SK-N-SH treated with all-trans-retinoic acid at 6 μM for 48 hours (cell line): ENCODE data around the gene ZNF205.

Source experiments
- ATAC-seq: fragments of 200-7000 bp; cut with Tn5 transposase; 3 replicates; pipeline ENCODE4 v1.9.1; 2020; ENCODE audit warnings: mild to moderate bottlenecking, moderate library complexity
- ARNTL ChIP-seq: fragments of 450-650 bp; formaldehyde crosslinking; IDR thresholded peaks from 2 replicates; pipeline ENCODE4 v1.5.0; 2020; ENCODE audit warnings: low read depth, mild to moderate bottlenecking, moderate library complexity, borderline replicate concordance
- BACH2 ChIP-seq: fragments of 250-450 bp; sonication (Bioruptor Pico); IDR thresholded peaks from 2 replicates; pipeline ENCODE4 v1.9.0; 2021; ENCODE audit warnings: mild to moderate bottlenecking, borderline replicate concordance
- ESRRG ChIP-seq: fragments of 250-450 bp; sonication (Bioruptor Pico); IDR thresholded peaks from 2 replicates; pipeline ENCODE4 v1.6.1; 2021; ENCODE audit warnings: mild to moderate bottlenecking
- GLIS3 ChIP-seq: fragments of 250-450 bp; sonication (Bioruptor Pico); IDR thresholded peaks from 2 replicates; pipeline ENCODE4 v1.5.0; 2020; ENCODE audit warnings: mild to moderate bottlenecking, moderate library complexity
- ISL1 ChIP-seq: fragments of 250-450 bp; sonication (Bioruptor Pico); IDR thresholded peaks from 2 replicates; pipeline ENCODE4 v2.1.2; 2022; ENCODE audit warnings: mild to moderate bottlenecking, moderate library complexity
- OSR1 ChIP-seq: fragments of 250-450 bp; sonication (Bioruptor Pico); IDR thresholded peaks from 2 replicates; pipeline ENCODE4 v1.8.0; 2022; ENCODE audit warnings: moderate library complexity, mild to moderate bottlenecking, inconsistent platforms
- PPARA ChIP-seq: fragments of 250-450 bp; sonication (Bioruptor Pico); IDR thresholded peaks from 2 replicates; pipeline ENCODE4 v1.5.0; 2020; ENCODE audit warnings: mild to moderate bottlenecking, borderline replicate concordance
- SNAI2 ChIP-seq: fragments of 250-450 bp; sonication (Bioruptor Pico); IDR thresholded peaks from 2 replicates; pipeline ENCODE4 v1.5.0; 2020; ENCODE audit warnings: mild to moderate bottlenecking, moderate library complexity
- TCF4 ChIP-seq: fragments of 250-450 bp; sonication (Bioruptor Pico); IDR thresholded peaks from 2 replicates; pipeline ENCODE4 v1.8.0; 2021; ENCODE audit warnings: mild to moderate bottlenecking, moderate library complexity, borderline replicate concordance
- ZC3H10 ChIP-seq: fragments of 250-450 bp; sonication (Bioruptor Pico); IDR thresholded peaks from 2 replicates; pipeline ENCODE4 v1.5.1; 2021; ENCODE audit warnings: mild to moderate bottlenecking, moderate library complexity
- ZFP3 ChIP-seq: fragments of 250-450 bp; sonication (Bioruptor Pico); IDR thresholded peaks from 2 replicates; pipeline ENCODE4 v1.5.0; 2020; ENCODE audit warnings: mild to moderate bottlenecking, moderate library complexity
- ZFP30 ChIP-seq: fragments of 450-650 bp; formaldehyde crosslinking; IDR thresholded peaks from 2 replicates; pipeline ENCODE4 v1.5.0; 2022; ENCODE audit warnings: mild to moderate bottlenecking, moderate library complexity
- ZNF565 ChIP-seq: fragments of 450-650 bp; formaldehyde crosslinking; conservative IDR thresholded peaks from 2 replicates; pipeline ENCODE4 v1.5.0; 2020; ENCODE audit warnings: low read depth, mild to moderate bottlenecking, moderate library complexity
- ZNF70 ChIP-seq: fragments of 450-650 bp; formaldehyde crosslinking; IDR thresholded peaks from 2 replicates; pipeline ENCODE4 v1.5.0; 2020; ENCODE audit warnings: mild to moderate bottlenecking, moderate library complexity
- ZNF8 ChIP-seq: fragments of 450-650 bp; formaldehyde crosslinking; IDR thresholded peaks from 2 replicates; pipeline ENCODE4 v1.5.0; 2020; ENCODE audit warnings: mild to moderate bottlenecking, moderate library complexity
- TF ChIP-seq, protein P1 (sequence below): fragments of 250-450 bp; sonication (Bioruptor Pico); IDR thresholded peaks from 2 replicates; pipeline ENCODE4 v1.5.0; 2020; ENCODE audit warnings: mild to moderate bottlenecking, moderate library complexity
- TF ChIP-seq, protein P2 (sequence below): fragments of 250-450 bp; sonication (Bioruptor Pico); IDR thresholded peaks from 2 replicates; pipeline ENCODE4 v1.8.0; 2020; ENCODE audit warnings: mild to moderate bottlenecking, moderate library complexity, borderline replicate concordance
- TF ChIP-seq, protein P3 (sequence below): fragments of 250-450 bp; sonication (Bioruptor Pico); IDR thresholded peaks from 2 replicates; pipeline ENCODE4 v1.5.1; 2020; ENCODE audit warnings: low read depth, mild to moderate bottlenecking, moderate library complexity
- TF ChIP-seq, protein P4 (sequence below): fragments of 250-450 bp; sonication (Bioruptor Pico); IDR thresholded peaks from 2 replicates; pipeline ENCODE4 v1.8.0; 2021; ENCODE audit warnings: low read depth, mild to moderate bottlenecking, moderate library complexity, borderline replicate concordance

ZNF205 gene

DNA sequence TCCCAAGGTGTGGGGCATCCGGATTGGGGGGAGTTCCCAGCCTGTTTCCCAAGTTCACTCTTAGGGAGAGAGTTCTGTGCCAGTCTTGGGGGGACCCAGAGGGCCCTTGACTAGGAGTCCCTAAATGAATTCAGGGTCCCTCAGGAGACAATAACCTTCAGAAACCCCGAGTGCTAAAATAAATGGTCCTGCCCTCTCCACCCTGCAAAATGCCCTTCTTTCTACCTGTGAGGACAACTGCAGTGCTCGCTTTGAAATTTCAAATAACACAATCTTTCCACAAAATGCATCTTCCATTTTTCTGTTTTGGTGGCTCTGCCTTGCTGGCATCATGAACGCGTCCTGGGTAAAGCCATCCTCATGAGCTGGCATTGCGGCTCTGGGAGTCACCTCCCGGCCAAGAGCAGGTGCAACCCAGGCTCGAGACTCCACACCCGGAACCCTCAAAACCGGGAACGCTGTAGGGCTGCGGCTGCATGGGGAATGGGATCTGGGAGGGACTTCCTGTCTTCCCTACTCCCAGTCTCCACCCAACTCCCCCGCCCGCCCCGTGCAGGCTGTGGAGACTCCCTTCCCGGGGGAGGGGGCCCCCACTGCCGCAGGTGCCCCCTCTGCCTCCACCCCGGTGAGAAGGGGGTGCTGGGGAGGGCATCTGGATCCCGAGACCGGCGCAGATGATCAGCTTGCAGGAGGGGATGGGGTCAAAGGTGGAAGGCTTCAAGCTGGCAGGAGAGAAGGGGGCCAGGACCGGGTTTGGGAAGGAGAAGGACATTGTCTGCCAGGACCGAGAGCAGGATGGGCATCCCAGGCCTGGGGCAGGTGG, at the start of gene ZNF205:
ZNF205 (plus strand) TSS at position 529 of the 823 bp plus-strand sequence. CDS start 845 bp downstream, outside the sequence.
- TF ChIP-seq PPARA (CRISPR knock-in tag) (no peak), ISL1 (no peak), ESRRG (no peak), ZNF8 (no peak), BACH2 (CRISPR knock-in tag) (no peak), ZNF565 (CRISPR knock-in tag) (no peak), ZC3H10 (CRISPR knock-in tag) (no peak), OSR1 (CRISPR knock-in tag) (no peak), ZNF70 (CRISPR knock-in tag) (no peak), SNAI2 (CRISPR knock-in tag) (no peak), GLIS3 (CRISPR knock-in tag) (no peak)
- TF ChIP-seq, protein P1, sequence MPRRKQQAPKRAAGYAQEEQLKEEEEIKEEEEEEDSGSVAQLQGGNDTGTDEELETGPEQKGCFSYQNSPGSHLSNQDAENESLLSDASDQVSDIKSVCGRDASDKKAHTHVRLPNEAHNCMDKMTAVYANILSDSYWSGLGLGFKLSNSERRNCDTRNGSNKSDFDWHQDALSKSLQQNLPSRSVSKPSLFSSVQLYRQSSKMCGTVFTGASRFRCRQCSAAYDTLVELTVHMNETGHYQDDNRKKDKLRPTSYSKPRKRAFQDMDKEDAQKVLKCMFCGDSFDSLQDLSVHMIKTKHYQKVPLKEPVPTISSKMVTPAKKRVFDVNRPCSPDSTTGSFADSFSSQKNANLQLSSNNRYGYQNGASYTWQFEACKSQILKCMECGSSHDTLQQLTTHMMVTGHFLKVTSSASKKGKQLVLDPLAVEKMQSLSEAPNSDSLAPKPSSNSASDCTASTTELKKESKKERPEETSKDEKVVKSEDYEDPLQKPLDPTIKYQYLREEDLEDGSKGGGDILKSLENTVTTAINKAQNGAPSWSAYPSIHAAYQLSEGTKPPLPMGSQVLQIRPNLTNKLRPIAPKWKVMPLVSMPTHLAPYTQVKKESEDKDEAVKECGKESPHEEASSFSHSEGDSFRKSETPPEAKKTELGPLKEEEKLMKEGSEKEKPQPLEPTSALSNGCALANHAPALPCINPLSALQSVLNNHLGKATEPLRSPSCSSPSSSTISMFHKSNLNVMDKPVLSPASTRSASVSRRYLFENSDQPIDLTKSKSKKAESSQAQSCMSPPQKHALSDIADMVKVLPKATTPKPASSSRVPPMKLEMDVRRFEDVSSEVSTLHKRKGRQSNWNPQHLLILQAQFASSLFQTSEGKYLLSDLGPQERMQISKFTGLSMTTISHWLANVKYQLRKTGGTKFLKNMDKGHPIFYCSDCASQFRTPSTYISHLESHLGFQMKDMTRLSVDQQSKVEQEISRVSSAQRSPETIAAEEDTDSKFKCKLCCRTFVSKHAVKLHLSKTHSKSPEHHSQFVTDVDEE (CRISPR knock-in tag), result peak; percentile 18; the same call in 1 of the 2 replicates
- TF ChIP-seq, protein P2, sequence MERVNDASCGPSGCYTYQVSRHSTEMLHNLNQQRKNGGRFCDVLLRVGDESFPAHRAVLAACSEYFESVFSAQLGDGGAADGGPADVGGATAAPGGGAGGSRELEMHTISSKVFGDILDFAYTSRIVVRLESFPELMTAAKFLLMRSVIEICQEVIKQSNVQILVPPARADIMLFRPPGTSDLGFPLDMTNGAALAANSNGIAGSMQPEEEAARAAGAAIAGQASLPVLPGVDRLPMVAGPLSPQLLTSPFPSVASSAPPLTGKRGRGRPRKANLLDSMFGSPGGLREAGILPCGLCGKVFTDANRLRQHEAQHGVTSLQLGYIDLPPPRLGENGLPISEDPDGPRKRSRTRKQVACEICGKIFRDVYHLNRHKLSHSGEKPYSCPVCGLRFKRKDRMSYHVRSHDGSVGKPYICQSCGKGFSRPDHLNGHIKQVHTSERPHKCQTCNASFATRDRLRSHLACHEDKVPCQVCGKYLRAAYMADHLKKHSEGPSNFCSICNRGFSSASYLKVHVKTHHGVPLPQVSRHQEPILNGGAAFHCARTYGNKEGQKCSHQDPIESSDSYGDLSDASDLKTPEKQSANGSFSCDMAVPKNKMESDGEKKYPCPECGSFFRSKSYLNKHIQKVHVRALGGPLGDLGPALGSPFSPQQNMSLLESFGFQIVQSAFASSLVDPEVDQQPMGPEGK, result peak; percentile 70; the same call in 1 of the 2 replicates
- TF ChIP-seq, protein P3, sequence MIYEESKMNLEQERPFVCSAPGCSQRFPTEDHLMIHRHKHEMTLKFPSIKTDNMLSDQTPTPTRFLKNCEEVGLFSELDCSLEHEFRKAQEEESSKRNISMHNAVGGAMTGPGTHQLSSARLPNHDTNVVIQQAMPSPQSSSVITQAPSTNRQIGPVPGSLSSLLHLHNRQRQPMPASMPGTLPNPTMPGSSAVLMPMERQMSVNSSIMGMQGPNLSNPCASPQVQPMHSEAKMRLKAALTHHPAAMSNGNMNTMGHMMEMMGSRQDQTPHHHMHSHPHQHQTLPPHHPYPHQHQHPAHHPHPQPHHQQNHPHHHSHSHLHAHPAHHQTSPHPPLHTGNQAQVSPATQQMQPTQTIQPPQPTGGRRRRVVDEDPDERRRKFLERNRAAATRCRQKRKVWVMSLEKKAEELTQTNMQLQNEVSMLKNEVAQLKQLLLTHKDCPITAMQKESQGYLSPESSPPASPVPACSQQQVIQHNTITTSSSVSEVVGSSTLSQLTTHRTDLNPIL (CRISPR knock-in tag), result no peak
- peak; percentile 98 for ATAC-seq

DNA sequence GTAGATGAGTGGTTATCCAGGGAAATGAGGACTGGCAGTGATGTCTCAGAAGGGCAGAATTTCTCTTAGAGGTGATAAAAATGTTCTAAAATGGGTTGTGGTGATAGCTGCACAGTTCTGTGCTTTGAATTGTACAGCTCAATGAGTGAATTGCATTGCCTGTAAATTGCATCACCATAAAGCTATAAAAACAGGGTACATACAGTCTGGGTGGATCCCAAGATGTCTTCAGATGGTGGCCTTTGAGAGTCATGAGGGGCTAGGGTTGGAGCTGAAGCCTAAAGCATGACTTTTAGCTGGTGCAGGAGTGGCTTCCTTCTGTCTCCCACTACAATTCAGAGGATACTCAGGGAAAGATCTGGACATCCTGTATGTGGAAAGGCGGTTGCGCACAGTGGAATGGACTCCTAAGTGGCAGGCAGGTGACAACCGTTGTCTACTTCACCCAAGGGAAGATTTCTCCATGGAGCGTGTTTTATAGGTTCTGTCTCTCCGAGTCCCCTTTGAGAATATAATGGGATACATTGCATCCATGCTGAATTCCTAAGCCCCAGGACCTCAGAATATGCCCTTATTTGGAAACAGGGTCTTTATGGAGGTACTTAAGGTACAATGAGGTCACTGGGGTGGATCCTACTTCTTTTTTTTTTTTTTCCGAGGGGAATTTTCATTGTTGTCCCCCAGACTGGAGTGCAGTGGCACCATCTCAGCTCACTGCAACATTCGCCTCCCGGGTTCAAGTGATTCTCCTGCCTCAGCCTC, 48.6 kb upstream of the ZNF205 start:
- no peak for ATAC-seq
- TF ChIP-seq, protein P1 (CRISPR knock-in tag), result no peak
- no peak for TF ChIP-seq TCF4 (CRISPR knock-in tag)
- no peak for TF ChIP-seq ARNTL (CRISPR knock-in tag)
- no peak for TF ChIP-seq GLIS3 (CRISPR knock-in tag)
- TF ChIP-seq ZFP3 (CRISPR knock-in tag), result no peak
- no peak for TF ChIP-seq ZNF565 (CRISPR knock-in tag)
- TF ChIP-seq ESRRG, result no peak
- no peak for TF ChIP-seq ZFP30
- TF ChIP-seq, protein P4, sequence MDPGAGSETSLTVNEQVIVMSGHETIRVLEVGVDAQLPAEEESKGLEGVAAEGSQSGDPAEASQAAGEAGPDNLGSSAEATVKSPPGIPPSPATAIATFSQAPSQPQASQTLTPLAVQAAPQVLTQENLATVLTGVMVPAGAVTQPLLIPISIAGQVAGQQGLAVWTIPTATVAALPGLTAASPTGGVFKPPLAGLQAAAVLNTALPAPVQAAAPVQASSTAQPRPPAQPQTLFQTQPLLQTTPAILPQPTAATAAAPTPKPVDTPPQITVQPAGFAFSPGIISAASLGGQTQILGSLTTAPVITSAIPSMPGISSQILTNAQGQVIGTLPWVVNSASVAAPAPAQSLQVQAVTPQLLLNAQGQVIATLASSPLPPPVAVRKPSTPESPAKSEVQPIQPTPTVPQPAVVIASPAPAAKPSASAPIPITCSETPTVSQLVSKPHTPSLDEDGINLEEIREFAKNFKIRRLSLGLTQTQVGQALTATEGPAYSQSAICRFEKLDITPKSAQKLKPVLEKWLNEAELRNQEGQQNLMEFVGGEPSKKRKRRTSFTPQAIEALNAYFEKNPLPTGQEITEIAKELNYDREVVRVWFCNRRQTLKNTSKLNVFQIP (CRISPR knock-in tag), result no peak
